ENCODE measurements around the gene HSPG2. TPM values are rescaled to one million over a fixed set of nuclear protein-coding genes. Genes with fewer than 3 reads are reported as not detected.

The HSPG2 gene
- total RNA-seq, 1 experiment from 2014 or later = 58.9 TPM

DNA sequence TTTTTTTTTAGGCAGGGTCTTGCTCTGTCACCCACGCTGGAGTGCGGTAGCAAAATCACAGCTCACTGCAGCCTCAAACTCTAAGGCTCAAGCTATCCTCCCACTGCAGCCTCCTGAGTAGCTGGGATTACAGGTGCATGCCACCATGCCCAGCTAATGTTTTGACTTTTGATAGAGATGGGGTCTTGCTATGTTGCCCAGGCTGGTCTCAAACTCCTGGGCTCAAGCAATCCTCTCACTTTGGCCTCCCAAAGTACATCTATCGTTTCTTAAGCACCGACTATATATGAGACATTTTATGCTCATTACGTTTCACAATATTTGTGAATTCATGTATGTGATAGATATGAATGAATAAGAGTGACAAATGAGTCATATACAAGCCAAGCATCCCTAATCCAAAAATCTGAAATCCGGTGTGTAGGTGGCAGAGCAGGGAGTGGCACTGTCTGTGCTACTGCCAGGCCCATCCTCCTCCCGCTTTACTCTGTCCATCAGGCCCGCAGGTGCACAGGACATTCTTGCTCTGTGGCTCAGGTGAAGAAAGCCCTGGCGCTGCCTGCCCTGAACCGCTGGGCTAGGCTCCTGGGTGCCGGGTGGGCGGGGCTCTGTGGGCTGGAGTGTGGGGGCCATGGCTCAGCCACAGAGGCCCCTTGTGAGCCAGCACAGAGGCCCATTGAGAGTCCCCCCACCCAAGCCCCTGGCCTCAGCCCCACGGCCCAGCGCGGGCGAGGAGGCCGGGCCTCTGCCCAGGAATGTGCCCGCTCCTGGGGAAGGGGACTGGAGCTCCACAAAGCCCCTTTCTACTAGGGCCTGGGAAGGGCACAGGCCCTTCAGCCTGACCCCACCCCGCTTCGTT is 45.3 kb downstream of the HSPG2 start:
- Mint-ChIP-seq H3K27ac (ENCODE audit: low read depth, unreplicated experiment) (no peak overlapping the region), H3K9me3 (ENCODE audit: unreplicated experiment) (no peaks in the 10 kb centered on the region), H3K27me3 (ENCODE audit: insufficient read depth, unreplicated experiment) (no peaks in the 10 kb centered on the region), H3K4me1 (ENCODE audit: insufficient read depth, unreplicated experiment) (peaks cover 4% of the 10 kb centered on the region), H3K4me3 (ENCODE audit: unreplicated experiment) (no peak overlapping the region), H3K36me3 (ENCODE audit: insufficient read depth, unreplicated experiment) (peaks cover 42% of the 10 kb centered on the region)
- TF ChIP-seq, protein P1, sequence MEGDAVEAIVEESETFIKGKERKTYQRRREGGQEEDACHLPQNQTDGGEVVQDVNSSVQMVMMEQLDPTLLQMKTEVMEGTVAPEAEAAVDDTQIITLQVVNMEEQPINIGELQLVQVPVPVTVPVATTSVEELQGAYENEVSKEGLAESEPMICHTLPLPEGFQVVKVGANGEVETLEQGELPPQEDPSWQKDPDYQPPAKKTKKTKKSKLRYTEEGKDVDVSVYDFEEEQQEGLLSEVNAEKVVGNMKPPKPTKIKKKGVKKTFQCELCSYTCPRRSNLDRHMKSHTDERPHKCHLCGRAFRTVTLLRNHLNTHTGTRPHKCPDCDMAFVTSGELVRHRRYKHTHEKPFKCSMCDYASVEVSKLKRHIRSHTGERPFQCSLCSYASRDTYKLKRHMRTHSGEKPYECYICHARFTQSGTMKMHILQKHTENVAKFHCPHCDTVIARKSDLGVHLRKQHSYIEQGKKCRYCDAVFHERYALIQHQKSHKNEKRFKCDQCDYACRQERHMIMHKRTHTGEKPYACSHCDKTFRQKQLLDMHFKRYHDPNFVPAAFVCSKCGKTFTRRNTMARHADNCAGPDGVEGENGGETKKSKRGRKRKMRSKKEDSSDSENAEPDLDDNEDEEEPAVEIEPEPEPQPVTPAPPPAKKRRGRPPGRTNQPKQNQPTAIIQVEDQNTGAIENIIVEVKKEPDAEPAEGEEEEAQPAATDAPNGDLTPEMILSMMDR (IDR thresholded peaks at IDR 0.05; ENCODE audit: unreplicated experiment) = no peak
- ChIA-PET CTCF (interaction anchor here (0.6 kb wide), 1 partner anchor 28 kb away, joined by 5 read pairs; no protein-coding TSS in a partner anchor), POLR2A (no interaction called here)
- intact Hi-C loops (cut with micrococcal nuclease) = no loop called here
- BruUV-seq (replicated peaks) = no TSS peak
- peak; percentile 77 for DNase-seq (ENCODE audit: unreplicated experiment)

DNA sequence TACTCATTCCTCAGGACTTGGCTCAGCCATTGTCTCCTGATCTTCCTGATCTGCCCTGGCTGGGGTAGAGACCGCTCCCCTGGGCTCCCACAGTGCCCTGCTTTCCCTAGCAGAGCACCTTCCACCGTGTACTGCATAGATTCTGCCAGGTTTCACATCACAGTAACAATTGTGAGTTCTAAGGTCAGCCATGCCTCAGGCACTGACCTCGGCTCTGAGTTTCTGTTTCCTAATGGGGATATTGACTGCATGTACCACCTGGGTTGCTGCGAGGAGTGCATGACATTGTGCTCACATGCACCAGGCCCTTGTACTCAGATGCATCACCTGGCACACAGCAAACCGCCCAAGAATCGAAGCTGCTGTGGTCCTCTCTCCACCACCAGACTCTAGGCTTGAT is 46.0 kb downstream of the HSPG2 start:
- POLR2A ChIA-PET = interaction anchor here (0.6 kb wide), 1 partner anchor 43 kb away, joined by 3 read pairs; no protein-coding TSS in a partner anchor
- no peak for DNase-seq (ENCODE audit: unreplicated experiment)
- TF ChIP-seq, protein P1 (IDR thresholded peaks at IDR 0.05; ENCODE audit: unreplicated experiment) = no peak
- Mint-ChIP-seq H3K4me3 (ENCODE audit: unreplicated experiment) (no peak overlapping the region), H3K36me3 (ENCODE audit: insufficient read depth, unreplicated experiment) (peaks cover 42% of the 10 kb centered on the region), H3K27ac (ENCODE audit: low read depth, unreplicated experiment) (no peak overlapping the region), H3K9me3 (ENCODE audit: unreplicated experiment) (no peaks in the 10 kb centered on the region), H3K27me3 (ENCODE audit: insufficient read depth, unreplicated experiment) (no peaks in the 10 kb centered on the region), H3K4me1 (ENCODE audit: insufficient read depth, unreplicated experiment) (peaks cover 4% of the 10 kb centered on the region)
- intact Hi-C loops (cut with micrococcal nuclease) = no loop called here
- BruUV-seq (replicated peaks) = no TSS peak
- CTCF ChIA-PET = interaction anchor here (0.7 kb wide), 1 partner anchor 134 kb away, joined by 3 read pairs; no protein-coding TSS in a partner anchor

DNA sequence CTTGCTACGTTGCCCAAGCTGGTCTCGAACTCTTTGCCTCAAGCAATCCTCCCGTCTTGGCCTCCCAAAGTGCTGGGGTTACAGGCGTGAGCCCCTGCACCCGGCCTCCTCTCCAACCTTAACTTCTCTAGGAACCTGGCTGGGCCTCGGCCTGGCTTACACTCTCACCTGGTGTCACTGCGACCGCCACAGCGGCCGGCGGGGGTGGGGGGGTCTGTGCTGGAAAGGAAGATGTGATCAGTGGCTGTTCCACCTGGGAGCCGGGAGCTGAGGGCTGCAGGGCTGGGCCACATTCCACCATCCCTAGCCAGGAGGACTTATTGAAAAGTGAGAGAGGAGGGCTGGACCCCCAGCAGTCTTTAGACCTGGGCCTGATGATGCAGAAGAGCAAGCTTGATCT is 48.6 kb downstream of the HSPG2 start:
- ChIA-PET CTCF (no interaction called here), POLR2A (interaction anchor here (0.7 kb wide), 1 partner anchor 136 kb away, joined by 5 read pairs; no protein-coding TSS in a partner anchor)
- Mint-ChIP-seq H3K36me3 (ENCODE audit: insufficient read depth, unreplicated experiment) (peaks cover 49% of the 10 kb centered on the region), H3K27ac (ENCODE audit: low read depth, unreplicated experiment) (no peak overlapping the region), H3K9me3 (ENCODE audit: unreplicated experiment) (no peaks in the 10 kb centered on the region), H3K27me3 (ENCODE audit: insufficient read depth, unreplicated experiment) (no peaks in the 10 kb centered on the region), H3K4me1 (ENCODE audit: insufficient read depth, unreplicated experiment) (peaks cover 4% of the 10 kb centered on the region), H3K4me3 (ENCODE audit: unreplicated experiment) (no peak overlapping the region)
- DNase-seq (ENCODE audit: unreplicated experiment) = no peak
- no TSS peak for BruUV-seq (replicated peaks)
- TF ChIP-seq, protein P1 (IDR thresholded peaks at IDR 0.05; ENCODE audit: unreplicated experiment) = no peak
- intact Hi-C loops (cut with micrococcal nuclease) = no loop called here

DNA sequence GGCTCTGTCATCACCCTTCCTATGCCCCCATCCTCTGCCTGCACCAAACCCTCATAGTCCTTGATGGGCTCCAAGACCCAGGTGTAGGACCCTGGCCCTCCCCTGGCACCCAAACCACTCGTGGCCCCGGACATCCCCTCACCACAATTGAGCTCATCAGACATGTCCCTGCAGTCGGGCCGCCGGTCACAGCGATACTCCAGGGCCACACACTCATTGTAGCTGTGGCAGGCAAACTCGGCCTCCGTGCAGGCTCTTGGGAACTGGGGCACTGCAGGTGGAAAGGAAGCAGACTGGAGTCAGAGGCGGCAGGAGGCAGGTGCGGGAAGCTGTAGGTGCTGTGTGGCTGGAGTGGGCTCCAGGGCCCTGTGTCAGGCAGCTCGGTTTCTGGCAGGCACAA is 49.3 kb downstream of the HSPG2 start:
- peaks cover 4% of the 10 kb centered on the region for H3K4me1 Mint-ChIP-seq (ENCODE audit: insufficient read depth, unreplicated experiment)
- peaks cover 56% of the 10 kb centered on the region for H3K36me3 Mint-ChIP-seq (ENCODE audit: insufficient read depth, unreplicated experiment)
- no peak overlapping the region for H3K27ac Mint-ChIP-seq (ENCODE audit: low read depth, unreplicated experiment)
- DNase-seq (ENCODE audit: unreplicated experiment) = no peak
- H3K4me3 Mint-ChIP-seq (ENCODE audit: unreplicated experiment) = no peak overlapping the region
- POLR2A ChIA-PET = interaction anchor here (0.7 kb wide), 1 partner anchor 137 kb away, joined by 5 read pairs; no protein-coding TSS in a partner anchor
- intact Hi-C loops (cut with micrococcal nuclease) = no loop called here
- TF ChIP-seq, protein P1 (IDR thresholded peaks at IDR 0.05; ENCODE audit: unreplicated experiment) = no peak
- CTCF ChIA-PET = no interaction called here
- H3K27me3 Mint-ChIP-seq (ENCODE audit: insufficient read depth, unreplicated experiment) = no peaks in the 10 kb centered on the region
- BruUV-seq (replicated peaks) = no TSS peak
- no peaks in the 10 kb centered on the region for H3K9me3 Mint-ChIP-seq (ENCODE audit: unreplicated experiment)

Data from MCF 10A (cell line).